Adrenal gland (tissue), 12 donors: ENCODE data around the gene FAM156A. TPM values are rescaled to one million over a fixed set of nuclear protein-coding genes. Genes with fewer than 3 reads are reported as not detected.
"Not testable (repeated sequence)": the region's sequence is repeated elsewhere in the genome, so short reads cannot be mapped to it uniquely, and the experiment has no call there.

Experiments used
- DNase-seq, 7 donors: peaks; one replicate each; pipeline ENCODE4 v3.0.0-alpha.2; 2019 to 2020
- H3K27ac ChIP-seq, 5 donors: fragments of 200-600 bp; sonication (generic) in 4 of 5; 1 replicate in 3 of 5; 2 replicates in 2 of 5; pipeline versions ENCODE4 v1.5.1 to v1.8.0; 2016 to 2020; ENCODE audit warnings: mild to moderate bottlenecking in 1 of 5
- H3K27me3 ChIP-seq: fragments of 200-600 bp; 2 replicates; pipeline ENCODE4 v1.8.0; 2021
- H3K36me3 ChIP-seq, 2 donors: fragments of 200-600 bp; replicated peaks in 1 of 2; 1 replicate in 1 of 2; 2 replicates in 1 of 2; pipeline versions ENCODE4 v1.5.1 to v1.8.0; 2018 to 2022
- H3K4me1 ChIP-seq, 2 donors: fragments of 200-600 bp; replicated peaks in 1 of 2; 1 replicate in 1 of 2; 2 replicates in 1 of 2; pipeline versions ENCODE4 v1.5.1 to v1.8.0; 2018 to 2021
- H3K4me3 ChIP-seq, 4 donors: fragments of 200-600 bp; sonication (generic) in 3 of 4; one replicate each; pipeline ENCODE4 v1.5.1; 2016 to 2018
- H3K9me3 ChIP-seq, 3 donors: fragments of 200-600 bp; sonication (generic) in 1 of 3; replicated peaks in 1 of 3; 1 replicate in 2 of 3; 2 replicates in 1 of 3; pipeline versions ENCODE4 v1.5.1 to v1.8.0; 2016 to 2021
- CTCF ChIP-seq, 6 experiments: fragments of 450-650 bp in 4 of 6; fragments of 200-600 bp in 2 of 6; sonication (generic) in 1 of 6; IDR thresholded peaks; 1 replicate in 5 of 6; 2 replicates in 1 of 6; pipeline versions ENCODE4 v1.5.1 to v1.8.0; 2016 to 2021; ENCODE audit warnings: antibody characterized with exemption in 6 of 6, mild to moderate bottlenecking in 2 of 6, moderate library complexity in 1 of 6
- POLR2A ChIP-seq, 2 donors: fragments of 450-650 bp; IDR thresholded peaks; one replicate each; pipeline ENCODE4 v1.6.1; 2017; ENCODE audit warnings: antibody characterized with exemption in 2 of 2, mild to moderate bottlenecking in 2 of 2, moderate library complexity in 1 of 2
- WGBS, 4 donors: extraction: QIAGEN DNeasy Blood & Tissue Kit in 2 of 4; methylation state at CpG; one replicate each; pipeline versions ENCODE4 v1.1.5 to v1.1.7; 2013 to 2017; 5-methylcytosine and 5-hydroxymethylcytosine counted together
- intact Hi-C, 2 donors: fragments of 100-400 bp; cut with DNase I; formaldehyde crosslinking; loops; one replicate each; pipeline versions ENCODE4 v1.14.1 to v1.15.0; 2022 to 2023
- polyA plus RNA-seq, 3 donors: library from polyadenylated mRNA; stranded (reverse); fragments of 200-250 nt in 2 of 3; fragments of 350-450 nt in 1 of 3; fragmentation: Illumina TruSeq in 1 of 3; extraction: RNeasy Lipid Tissue Mini Kit (QIAGEN cat#74804) in 1 of 3; gene quantifications; one replicate each; pipeline ENCODE4 v1.2.3, GENCODE V29; 2013 to 2014
- total RNA-seq, 9 donors: library from RNA; depleted of rRNA in 4 of 9; stranded (reverse); fragments of >200 nt in 4 of 9; fragments of 120-200 nt in 1 of 9; fragmentation: NEBNext Ultra II Directional in 1 of 9; extraction: Animal tissue kit (Norgen Biotek cat#: 25700) in 1 of 9; gene quantifications; one replicate each; pipeline versions ENCODE4 v1.1.0 to v1.2.4, GENCODE V29; 2013 to 2023
- donor health status: healthy with polysubstance abuse.
- donor health status: Bipolar disorder and iron deficiency.
- donor health status: DM: yes; HTN: yes; CAD: no.
- donor health status: DM: no; HTN: no; CAD: no.
- donor health status: DM: no; HTN: no; CAD: no.
- donor health status: DM: yes; HTN: yes; CAD: no.

The FAM156A gene
- total and polyA plus RNA-seq, 12 donors = 4.4 to 56.0 (median 26.8) TPM

GRCh38 chrX:52933976-52934703 is 24.2 kb downstream of the FAM156A start:
- peak overlapping the region; percentile 81 to 98 (median 96) for H3K27ac ChIP-seq
- H3K9me3 ChIP-seq = no peaks in the 10 kb centered on the region
- H3K36me3 ChIP-seq = no peaks in the 10 kb centered on the region
- H3K4me3 ChIP-seq = peak overlapping the region; percentile 8 to 85 (median 56)
- intact Hi-C loops = no loop called here
- WGBS, 4 donors = 1 to 5% (median 3%) methylated on average over 22 to 27 of the region's 27 CpGs
- H3K4me1 ChIP-seq = peaks cover 0 to 10% of the 10 kb centered on the region in 2 donors
- DNase-seq = no peak
- no peaks in the 10 kb centered on the region for H3K27me3 ChIP-seq
- no peak for TF ChIP-seq CTCF (IDR thresholded peaks at IDR 0.05)
- no peak for TF ChIP-seq POLR2A (IDR thresholded peaks at IDR 0.05)

- Histone ChIP-seq H3K4me1 (peaks cover 0 to 10% of the 10 kb centered on the region in 2 donors), H3K27me3 (peaks cover under 1% of the 10 kb centered on the region), H3K9me3 (no peaks in the 10 kb centered on the region), H3K36me3 (no peaks in the 10 kb centered on the region), H3K4me3 (no peak overlapping the region), H3K27ac (no peak overlapping the region)
- TF ChIP-seq CTCF (IDR thresholded peaks at IDR 0.05) = no peak
- no peak for TF ChIP-seq POLR2A (IDR thresholded peaks at IDR 0.05)
- intact Hi-C loops = no loop called here
- no peak for DNase-seq
- 72 to 95% (median 89%) methylated on average over 2 of the region's 2 CpGs for WGBS, 4 donors
These were observed 25.1 kb downstream of the FAM156A start for GRCh38 chrX:52933213-52933612.

- H3K36me3 ChIP-seq, H3K27me3 ChIP-seq, H3K4me1 ChIP-seq, H3K9me3 ChIP-seq, DNase-seq, intact Hi-C loops, H3K27ac ChIP-seq, H3K4me3 ChIP-seq: not testable (repeated sequence)
- 79 to 96% (median 90%) methylated on average over 5 to 6 of the region's 6 CpGs for WGBS, 4 donors
These were observed 28.1 kb downstream of the FAM156A start for GRCh38 chrX:52930214-52930613.

DNA sequence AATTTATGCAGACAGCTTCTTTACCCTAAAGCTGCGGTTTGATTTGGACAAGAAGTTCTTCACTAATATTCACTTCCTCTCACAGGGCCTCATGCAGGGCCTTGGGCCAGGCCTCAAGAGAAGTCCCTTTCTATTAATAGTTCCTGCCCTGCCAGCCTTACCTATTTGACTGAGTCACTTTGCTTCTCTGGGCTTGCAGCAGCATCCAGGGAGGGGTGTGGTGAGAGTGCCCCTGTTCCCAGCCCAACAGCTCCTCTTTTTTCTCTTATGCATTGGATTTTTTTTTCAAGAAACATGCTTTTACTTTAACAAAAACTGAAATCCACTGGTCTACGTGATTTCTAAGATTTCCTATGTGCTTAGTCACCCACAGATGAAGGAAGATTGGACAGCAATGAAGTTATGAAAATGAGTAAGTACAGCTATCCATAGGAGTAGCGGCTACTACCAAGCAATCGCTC is 34.5 kb downstream of the FAM156A start:
- Histone ChIP-seq H3K27me3 (peaks cover 3% of the 10 kb centered on the region), H3K36me3 (no peaks in the 10 kb centered on the region), H3K4me3 (no peak overlapping the region), H3K27ac (peak overlapping the region in 3 of 5 donors; percentile 28 to 57 (median 41)), H3K4me1 (peaks cover 0 to 7% of the 10 kb centered on the region in 2 donors), H3K9me3 (no peaks in the 10 kb centered on the region)
- intact Hi-C loops = no loop called here
- TF ChIP-seq POLR2A (IDR thresholded peaks at IDR 0.05) = no peak
- TF ChIP-seq CTCF (IDR thresholded peaks at IDR 0.05) = no peak
- 12 to 54% (median 31%) methylated on average over 2 to 4 of the region's 4 CpGs for WGBS, 4 donors
- DNase-seq = peak in 6 of 7 donors; percentile 37 to 60 (median 42)

DNA sequence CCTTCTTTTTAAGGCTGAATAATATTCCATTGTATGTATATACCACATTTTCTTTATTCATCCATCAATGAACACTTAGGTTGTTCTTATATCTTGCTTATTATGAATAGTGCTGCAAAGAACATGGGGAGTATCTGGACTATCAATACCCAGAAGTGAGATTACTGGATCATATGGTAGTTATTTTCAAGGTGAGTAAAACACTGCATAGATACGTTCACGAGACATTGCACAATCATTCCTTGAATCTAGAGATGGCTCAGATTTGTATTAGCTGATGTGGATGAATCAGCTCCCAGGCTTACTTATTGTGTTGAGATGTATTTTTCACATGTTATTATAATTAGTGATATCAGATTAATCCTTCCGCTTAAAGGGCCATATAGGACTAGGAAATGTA is 43.6 kb downstream of the FAM156A start:
- H3K4me3 ChIP-seq, H3K27me3 ChIP-seq, DNase-seq, H3K9me3 ChIP-seq, H3K4me1 ChIP-seq, intact Hi-C loops, H3K27ac ChIP-seq, H3K36me3 ChIP-seq: not testable (repeated sequence)
- WGBS, 4 donors = no CpG with 5 or more reads among the region's 3 CpGs

- H3K27ac ChIP-seq, H3K4me3 ChIP-seq, DNase-seq, intact Hi-C loops, H3K9me3 ChIP-seq, H3K4me1 ChIP-seq, H3K27me3 ChIP-seq, H3K36me3 ChIP-seq: not testable (repeated sequence)
- WGBS, 4 donors = no CpG with 5 or more reads among the region's 9 CpGs
These were observed 44.6 kb downstream of the FAM156A start for GRCh38 chrX:52913681-52914080.

DNA sequence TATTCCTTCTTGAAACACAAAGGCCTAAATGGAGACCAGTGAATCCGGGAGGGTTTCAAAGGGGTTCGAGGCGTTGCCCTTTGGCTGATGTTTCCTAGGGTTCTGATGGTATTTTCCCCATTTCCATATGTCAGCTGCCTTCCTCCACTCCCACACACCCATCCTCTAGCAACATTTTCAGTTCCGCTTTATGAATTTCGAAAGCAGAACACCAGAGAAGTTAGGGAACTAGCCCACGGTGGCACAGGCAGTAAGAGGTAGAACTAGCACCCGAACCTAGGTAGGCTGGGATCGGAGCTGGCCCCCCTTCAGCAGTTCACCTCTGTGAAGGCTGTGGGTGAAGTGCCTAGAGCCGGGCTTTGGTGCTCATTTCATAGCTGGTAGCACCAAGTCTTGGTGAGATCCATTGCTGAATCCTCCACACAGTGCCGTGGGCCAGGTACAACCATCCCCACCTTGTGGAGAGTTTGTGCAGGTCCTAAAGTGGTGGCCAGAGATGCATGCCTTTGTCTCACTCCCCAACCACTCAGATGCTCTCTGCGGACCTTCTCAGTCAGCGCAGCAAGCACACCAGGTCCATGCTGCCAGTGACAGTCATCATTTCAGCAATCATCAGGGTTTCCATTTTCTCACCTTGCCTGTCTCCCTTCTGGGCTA is 48.9 kb downstream of the FAM156A start:
- H3K4me3 ChIP-seq, DNase-seq, H3K27me3 ChIP-seq, H3K36me3 ChIP-seq, H3K4me1 ChIP-seq, intact Hi-C loops, H3K27ac ChIP-seq, H3K9me3 ChIP-seq: not testable (repeated sequence)
- no CpG with 5 or more reads among the region's 12 CpGs for WGBS, 4 donors

DNA sequence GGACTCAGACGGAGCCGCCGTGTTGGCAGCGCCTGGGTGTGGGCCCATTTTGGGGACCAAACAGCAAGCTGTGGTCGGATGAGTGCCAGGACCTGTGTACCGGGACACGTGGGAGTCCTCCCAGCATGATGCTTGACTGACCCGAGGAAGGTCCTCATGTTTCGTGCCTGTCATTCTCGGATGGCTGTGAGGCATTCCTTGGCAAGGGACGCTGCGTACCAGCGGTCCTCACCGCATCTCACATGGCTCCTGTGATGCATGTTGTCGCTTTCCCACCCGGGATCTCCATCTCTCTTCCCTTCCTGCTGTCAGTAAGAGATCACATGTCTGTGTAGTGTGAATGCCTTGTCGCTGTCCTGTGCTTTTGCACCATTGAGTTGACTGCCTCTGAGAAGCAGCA is 50.4 kb downstream of the FAM156A start:
- H3K4me1 ChIP-seq, intact Hi-C loops, H3K9me3 ChIP-seq, DNase-seq, H3K4me3 ChIP-seq, H3K27ac ChIP-seq, H3K27me3 ChIP-seq, H3K36me3 ChIP-seq: not testable (repeated sequence)
- whole genome bisulfite sequencing, 4 donors = no CpG with 5 or more reads among the region's 17 CpGs
